Measurements from ENCODE around the gene C9orf50.

DNA sequence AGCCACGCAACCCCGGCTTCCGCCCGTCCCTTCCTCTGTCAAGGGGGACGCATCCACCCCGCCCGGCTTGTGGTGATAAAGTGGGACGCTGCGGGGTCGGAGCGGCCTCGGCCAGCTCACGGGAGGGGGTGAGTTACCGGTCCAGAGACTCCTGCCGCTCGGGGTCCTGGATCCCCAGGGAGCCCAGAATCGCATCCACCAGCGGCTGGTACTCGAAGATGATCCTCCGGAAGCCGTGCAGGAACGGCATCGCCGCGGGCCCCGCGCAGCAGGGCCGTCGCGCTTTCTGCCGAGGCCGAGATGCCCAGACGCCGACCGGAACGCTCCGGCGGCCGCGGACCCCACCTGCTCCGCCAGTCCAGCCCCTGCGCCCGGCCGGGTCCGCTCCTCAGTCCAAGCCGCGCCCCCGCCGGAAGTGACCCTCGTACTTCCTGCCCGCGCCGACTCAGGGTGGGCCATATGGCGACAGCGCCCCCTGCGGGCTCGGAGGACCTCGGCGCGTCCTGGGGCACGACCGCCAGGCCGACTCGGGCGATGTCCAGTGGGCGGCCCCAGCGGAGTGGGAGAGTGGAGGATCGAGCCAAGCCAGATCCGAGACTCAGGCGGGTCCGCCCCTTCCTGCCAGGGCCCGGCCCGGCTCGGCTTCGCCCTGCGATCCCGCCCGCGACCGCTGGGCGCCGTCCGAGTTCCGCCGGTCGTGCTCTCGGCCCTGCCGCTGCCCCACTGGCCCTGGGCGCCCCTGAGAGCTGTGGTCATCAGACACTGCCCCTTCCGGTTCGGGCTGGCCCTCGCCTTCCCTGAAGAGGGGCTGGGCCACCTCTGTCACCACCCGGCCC is 21.1 kb upstream of the C9orf50 start, which contains the start of gene ASB6:
- TF ChIP-seq JUNB (IDR thresholded peaks at IDR 0.05) (no peak), HMGXB4 (CRISPR knock-in tag; IDR thresholded peaks at IDR 0.05; ENCODE audit: borderline replicate concordance) (no peak), JUN (IDR thresholded peaks at IDR 0.05) (peak; percentile 67 to 95; a peak in 4 of 5 replicates), POLR2A (IDR thresholded peaks at IDR 0.05; ENCODE audit: low read length) (peak; percentile 60)
- TF ChIP-seq, protein P1, sequence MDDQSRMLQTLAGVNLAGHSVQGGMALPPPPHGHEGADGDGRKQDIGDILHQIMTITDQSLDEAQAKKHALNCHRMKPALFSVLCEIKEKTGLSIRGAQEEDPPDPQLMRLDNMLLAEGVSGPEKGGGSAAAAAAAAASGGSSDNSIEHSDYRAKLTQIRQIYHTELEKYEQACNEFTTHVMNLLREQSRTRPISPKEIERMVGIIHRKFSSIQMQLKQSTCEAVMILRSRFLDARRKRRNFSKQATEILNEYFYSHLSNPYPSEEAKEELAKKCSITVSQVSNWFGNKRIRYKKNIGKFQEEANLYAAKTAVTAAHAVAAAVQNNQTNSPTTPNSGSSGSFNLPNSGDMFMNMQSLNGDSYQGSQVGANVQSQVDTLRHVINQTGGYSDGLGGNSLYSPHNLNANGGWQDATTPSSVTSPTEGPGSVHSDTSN (IDR thresholded peaks at IDR 0.05), result no peak
- TF ChIP-seq, protein P2, sequence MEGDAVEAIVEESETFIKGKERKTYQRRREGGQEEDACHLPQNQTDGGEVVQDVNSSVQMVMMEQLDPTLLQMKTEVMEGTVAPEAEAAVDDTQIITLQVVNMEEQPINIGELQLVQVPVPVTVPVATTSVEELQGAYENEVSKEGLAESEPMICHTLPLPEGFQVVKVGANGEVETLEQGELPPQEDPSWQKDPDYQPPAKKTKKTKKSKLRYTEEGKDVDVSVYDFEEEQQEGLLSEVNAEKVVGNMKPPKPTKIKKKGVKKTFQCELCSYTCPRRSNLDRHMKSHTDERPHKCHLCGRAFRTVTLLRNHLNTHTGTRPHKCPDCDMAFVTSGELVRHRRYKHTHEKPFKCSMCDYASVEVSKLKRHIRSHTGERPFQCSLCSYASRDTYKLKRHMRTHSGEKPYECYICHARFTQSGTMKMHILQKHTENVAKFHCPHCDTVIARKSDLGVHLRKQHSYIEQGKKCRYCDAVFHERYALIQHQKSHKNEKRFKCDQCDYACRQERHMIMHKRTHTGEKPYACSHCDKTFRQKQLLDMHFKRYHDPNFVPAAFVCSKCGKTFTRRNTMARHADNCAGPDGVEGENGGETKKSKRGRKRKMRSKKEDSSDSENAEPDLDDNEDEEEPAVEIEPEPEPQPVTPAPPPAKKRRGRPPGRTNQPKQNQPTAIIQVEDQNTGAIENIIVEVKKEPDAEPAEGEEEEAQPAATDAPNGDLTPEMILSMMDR (IDR thresholded peaks at IDR 0.05), result peak; percentile 99

All from A549 (cell line).